HG03442 (cell line): ENCODE measurements around the gene KSR2.

Source experiments
- ATAC-seq: cut with Tn5 transposase; IDR thresholded peaks from one replicate; pipeline ENCODE4 v1.9.1; 2021; ENCODE audit warnings: mild to moderate bottlenecking, moderate library complexity; ENCODE audit not compliant: unreplicated experiment

Gene KSR2

GRCh38 chr12:117473856-117474255, 494.9 kb downstream of the KSR2 start:
- ATAC-seq, result no peak

DNA sequence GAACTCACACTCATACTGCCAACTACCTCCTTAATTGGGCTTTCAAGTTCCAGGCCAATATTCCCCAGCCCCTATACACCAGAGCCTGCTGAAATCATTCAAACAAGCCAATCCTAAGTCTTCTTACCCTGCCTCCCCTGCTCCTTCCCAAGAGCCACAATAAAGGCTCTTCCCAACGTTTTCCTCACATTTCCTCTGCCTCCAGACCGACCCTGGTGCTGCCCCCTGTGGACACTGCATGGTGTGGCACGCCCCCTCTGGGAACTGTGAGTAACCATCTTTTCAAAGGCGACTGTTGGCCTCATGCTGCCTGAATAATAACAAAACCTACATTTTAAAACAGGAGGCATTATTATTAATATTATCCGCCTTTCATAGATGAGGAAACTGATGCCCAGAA, 495.8 kb downstream of the KSR2 start:
- ATAC-seq, result no peak

GRCh38 chr12:117470804-117471203, 498.0 kb downstream of the KSR2 start:
- no peak for ATAC-seq

- no peak for ATAC-seq
These were observed 498.8 kb downstream of the KSR2 start for GRCh38 chr12:117469883-117470483.

- ATAC-seq, result no peak
These were observed 500.8 kb downstream of the KSR2 start for GRCh38 chr12:117468016-117468415.

GRCh38 chr12:117467588-117467987, 501.2 kb downstream of the KSR2 start:
- no peak for ATAC-seq

GRCh38 chr12:117466677-117467362, 502.0 kb downstream of the KSR2 start:
- ATAC-seq, result no peak

DNA sequence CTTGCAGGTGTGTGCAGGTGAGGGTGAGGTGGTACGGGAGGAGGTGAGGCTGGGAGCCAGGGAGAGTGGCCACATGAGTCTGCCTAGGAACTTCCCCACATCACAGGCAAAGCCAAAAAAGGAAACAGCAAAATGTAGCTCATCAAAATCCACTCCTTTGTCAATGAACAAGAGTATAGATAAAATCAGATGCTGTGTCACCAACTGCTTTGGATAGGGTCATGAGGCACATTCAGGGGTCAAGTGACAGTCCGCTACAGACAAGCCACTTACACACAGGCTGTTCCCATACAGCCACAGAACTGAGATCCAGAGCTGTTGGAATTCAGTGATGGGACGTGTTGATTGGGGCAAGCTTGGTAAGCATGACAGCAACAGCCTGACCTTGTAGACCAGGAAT, 507.1 kb downstream of the KSR2 start:
- ATAC-seq, result no peak

DNA sequence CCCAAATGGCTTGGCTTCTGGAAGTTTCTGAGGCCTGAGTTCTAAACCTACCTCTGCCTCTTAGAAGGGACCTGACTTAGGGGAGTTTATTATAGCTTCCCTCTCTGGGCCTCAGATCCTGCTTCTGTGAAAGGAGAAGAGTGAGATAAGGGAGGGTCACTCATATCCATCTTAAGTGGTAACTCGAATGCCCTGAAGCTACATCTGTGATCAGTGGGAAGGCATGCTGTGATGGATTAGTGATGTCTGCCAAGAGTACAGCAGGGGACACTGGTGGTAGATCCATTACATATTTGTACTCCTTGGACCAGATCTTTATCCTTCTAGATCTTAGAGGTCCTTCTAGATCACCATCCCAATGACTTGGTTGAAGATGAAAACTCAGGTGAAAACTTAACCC, 509.6 kb downstream of the KSR2 start:
- no peak for ATAC-seq

DNA sequence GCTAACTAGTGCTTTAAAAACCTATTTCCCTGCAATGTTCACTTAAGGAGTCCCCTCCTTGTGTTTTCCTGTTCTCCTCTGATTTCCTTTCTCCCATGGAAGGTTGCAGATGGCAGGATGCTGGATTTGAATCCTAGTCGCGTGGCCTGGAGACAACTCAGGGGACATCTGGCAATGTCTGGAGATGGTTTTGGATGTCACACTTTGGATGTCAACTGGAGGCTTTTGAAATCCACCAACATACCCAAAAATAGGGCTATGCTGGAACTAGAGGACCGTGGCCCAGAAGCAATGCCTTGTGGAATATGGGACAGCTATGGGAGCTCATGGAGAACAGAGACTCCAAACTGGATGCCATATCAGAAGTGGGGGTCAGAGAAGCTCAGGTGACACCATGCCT, 511.6 kb downstream of the KSR2 start:
- no peak for ATAC-seq

DNA sequence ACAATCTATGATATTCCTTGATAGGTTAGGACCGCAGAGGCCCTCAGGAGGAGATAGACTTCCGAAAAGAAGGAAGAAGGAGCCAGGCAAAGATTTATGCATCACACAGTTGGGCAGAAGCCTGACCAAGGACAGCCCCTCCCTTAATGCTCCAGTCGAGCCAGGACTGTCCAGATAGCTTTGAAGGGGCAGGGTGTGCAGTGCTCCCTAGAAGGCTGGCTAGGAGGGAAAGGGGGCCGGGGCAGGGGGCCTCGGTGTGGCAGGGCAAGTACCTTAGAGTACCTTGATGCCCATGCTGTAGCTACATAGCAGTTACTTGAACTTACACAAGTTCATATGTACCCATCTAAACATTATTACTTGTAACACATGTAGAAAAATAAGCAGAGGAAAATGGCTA, 512.7 kb downstream of the KSR2 start:
- no peak for ATAC-seq

- ATAC-seq, result no peak
These were observed 514.8 kb downstream of the KSR2 start for GRCh38 chr12:117453961-117454360.

DNA sequence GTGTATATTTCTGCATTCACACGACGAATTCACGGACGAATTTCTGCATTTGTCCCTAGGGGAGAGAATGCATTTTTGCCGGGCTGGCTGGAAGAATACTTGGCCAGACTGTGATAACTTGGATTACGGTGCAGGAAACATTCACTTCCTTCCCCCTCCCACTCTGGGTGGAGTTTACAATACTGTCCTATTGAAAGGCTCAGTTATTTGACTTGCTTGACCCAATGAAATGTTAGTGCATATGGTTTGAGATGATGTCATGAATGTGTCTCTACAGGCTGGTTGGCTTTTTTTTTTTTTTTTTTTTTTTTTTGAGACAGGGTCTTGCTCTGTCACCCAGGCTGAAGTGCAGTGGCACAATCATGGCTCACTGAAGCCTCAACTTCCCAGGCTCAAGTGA, 516.7 kb downstream of the KSR2 start:
- ATAC-seq, result no peak

DNA sequence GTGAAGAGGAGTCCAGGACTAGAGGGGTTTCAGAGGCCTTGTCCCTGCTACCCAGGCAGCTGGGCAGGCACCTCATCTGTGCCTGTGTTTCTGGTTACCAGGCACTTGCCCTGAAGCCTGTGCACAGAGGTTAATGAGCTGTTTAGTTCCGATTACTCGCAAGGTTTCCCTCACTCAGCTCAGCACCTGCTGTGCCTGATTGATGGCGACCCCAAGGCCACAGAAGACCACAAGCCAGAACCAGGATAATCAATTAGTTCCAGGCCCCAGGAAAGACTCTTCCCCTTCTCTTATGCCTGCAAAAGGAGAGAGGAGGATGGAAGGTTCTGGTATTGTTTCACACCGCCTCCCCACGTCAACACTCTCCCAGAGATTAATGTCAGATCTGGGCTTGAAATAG, 518.6 kb downstream of the KSR2 start:
- ATAC-seq, result no peak

- no peak for ATAC-seq
These were observed 521.0 kb downstream of the KSR2 start for GRCh38 chr12:117447665-117448366.

- no peak for ATAC-seq
These were observed 524.0 kb downstream of the KSR2 start for GRCh38 chr12:117444781-117445180.

DNA sequence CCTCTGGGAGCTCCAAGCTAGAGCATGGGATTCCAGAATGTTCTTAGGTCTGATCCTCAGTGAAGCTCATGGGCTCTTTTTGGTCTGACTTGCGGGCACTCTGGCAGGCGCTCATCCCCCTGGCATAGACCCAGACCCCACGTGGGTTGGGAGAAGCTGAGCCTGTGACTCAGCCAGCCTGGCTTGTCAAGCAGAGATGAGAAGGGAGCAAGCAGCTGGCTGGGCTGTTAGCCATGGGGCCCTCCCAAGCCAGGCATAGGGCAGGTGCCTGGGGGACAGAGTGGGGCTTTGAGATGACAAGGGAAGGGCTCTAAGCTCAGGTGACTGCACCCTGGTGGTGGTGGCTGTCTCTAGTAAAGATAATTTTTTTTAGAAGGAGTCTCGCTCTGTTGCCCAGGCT, 527.0 kb downstream of the KSR2 start:
- no peak for ATAC-seq

- no peak for ATAC-seq
These were observed 528.4 kb downstream of the KSR2 start for GRCh38 chr12:117440384-117440783.

- no peak for ATAC-seq
These were observed 529.2 kb downstream of the KSR2 start for GRCh38 chr12:117439531-117440001.

GRCh38 chr12:117438809-117439208, 530.0 kb downstream of the KSR2 start:
- no peak for ATAC-seq

DNA sequence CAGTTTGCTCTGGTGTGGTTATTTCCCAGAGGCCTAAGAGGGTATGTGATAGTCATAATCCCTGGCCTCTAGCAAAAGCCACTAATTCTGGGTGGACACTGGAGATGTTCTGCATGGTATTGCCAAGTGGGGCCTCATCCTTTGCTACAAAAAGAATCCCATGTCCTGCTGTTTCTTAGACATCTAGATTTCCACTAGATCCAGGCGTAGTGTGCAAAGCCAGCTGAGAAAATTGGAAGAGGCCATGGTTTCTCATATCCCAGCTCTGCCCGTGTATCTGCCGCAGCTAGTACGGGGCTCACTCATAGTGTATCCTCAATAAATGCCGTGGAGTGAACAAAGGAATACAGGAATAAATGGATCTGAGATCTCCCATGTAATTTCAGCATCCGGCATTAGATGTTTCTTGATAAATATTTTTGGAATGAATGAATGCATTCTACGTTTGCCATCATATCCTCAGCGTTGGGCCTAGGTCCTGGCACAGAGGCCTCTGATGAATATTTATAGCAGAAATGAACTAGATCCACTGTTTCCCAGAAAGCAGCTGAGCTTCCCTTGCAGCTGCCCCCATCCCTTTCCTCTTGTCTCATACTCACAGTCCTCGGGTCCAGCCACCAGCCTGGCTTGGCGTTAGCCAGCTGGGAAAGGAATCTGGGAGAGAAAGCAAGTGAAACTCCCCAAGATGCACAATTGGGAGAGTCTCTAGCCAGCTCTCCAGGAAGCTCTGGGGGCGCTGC, 531.1 kb downstream of the KSR2 start:
- no peak for ATAC-seq
